GM12878 (cell line): ENCODE data around the gene DNAJC13. TPM values are rescaled to one million over a fixed set of nuclear protein-coding genes. Genes with fewer than 3 reads are reported as not detected.

Experiments used
- ATAC-seq: fragments of 200-7000 bp; cut with Tn5 transposase; 3 replicates; pipeline ENCODE4 v1.9.1; 2020; ENCODE audit warnings: mild to moderate bottlenecking, moderate library complexity
- BruUV-seq: library from RNA; stranded (reverse); fragments of 400-500 nt; replicated peaks from 2 replicates; lab custom pipeline; 2021; lab: Mats Ljungman, UMichigan
- CTCF ChIA-PET: fragments of 300-600 bp; sonication (Branson Sonifier 250); formaldehyde crosslinking; extraction: SDS; loops from one replicate; lab custom pipeline; 2021; ENCODE audit warnings: inconsistent platforms; lab: Yijun Ruan, JAX
- POLR2A ChIA-PET: fragments of 350-600 bp; formaldehyde crosslinking; extraction: SDS; loops from one replicate; lab custom pipeline; 2021; ENCODE audit warnings: inconsistent platforms; lab: Charles Lee
- RAD21 ChIA-PET: fragments of 300-600 bp; sonication (Branson Sonifier 250); formaldehyde crosslinking; loops from one replicate; lab custom pipeline; 2023; ENCODE audit warnings: antibody characterized with exemption; ENCODE audit not compliant: unreplicated experiment; lab: Charles Lee
- SMC1A ChIA-PET: fragments of 300-600 bp; sonication (Branson Sonifier 250); formaldehyde crosslinking; loops from one replicate; lab custom pipeline; 2023; ENCODE audit not compliant: unreplicated experiment, uncharacterized antibody; lab: Charles Lee
- DNase-seq: peaks from one replicate; pipeline ENCODE4 v3.0.0-alpha.2; 2011; ENCODE audit warnings: low read depth, low spot score
- FAIRE-seq: peaks from 3 replicates; lab custom pipeline; 2011; peaks lifted over from hg19 to GRCh38; lab: Jason Lieb, UNC
- H2AFZ ChIP-seq: 2 replicates; pipeline ENCODE4 v1.6.0; 2011; ENCODE audit warnings: low read depth, low read length, control low read depth; ENCODE audit not compliant: control insufficient read depth
- H3K27ac ChIP-seq: 2 replicates; pipeline ENCODE4 v1.5.1; 2011; ENCODE audit warnings: control low read depth; ENCODE audit not compliant: control insufficient read depth, insufficient read depth
- H3K27me3 ChIP-seq, 2 experiments: replicated peaks in 1 of 2; 2 replicates each; pipeline versions ENCODE4 v1.6.0 to v1.6.1; 2011; ENCODE audit warnings: low read length in 1 of 2; ENCODE audit not compliant: control insufficient read depth in 2 of 2, insufficient read depth in 2 of 2
- H3K36me3 ChIP-seq, 2 experiments: 2 replicates each; pipeline ENCODE4 v1.5.1; 2011; ENCODE audit warnings: low read length in 1 of 2; ENCODE audit not compliant: control insufficient read depth in 2 of 2, insufficient read depth in 2 of 2
- H3K4me1 ChIP-seq: 2 replicates; pipeline ENCODE4 v1.6.1; 2011; ENCODE audit warnings: mild to moderate bottlenecking, low read length, moderate library complexity, mixed read lengths; ENCODE audit not compliant: control insufficient read depth, insufficient read depth
- H3K4me2 ChIP-seq: 2 replicates; pipeline ENCODE4 v1.6.0; 2011; ENCODE audit warnings: control low read depth; ENCODE audit not compliant: control insufficient read depth, insufficient read depth
- H3K4me3 ChIP-seq: fragments of 200-600 bp; sonication (generic); 2 replicates; pipeline ENCODE4 v1.5.1; 2016
- H3K79me2 ChIP-seq: 2 replicates; pipeline ENCODE4 v1.6.0; 2011; ENCODE audit warnings: low read length; ENCODE audit not compliant: control insufficient read depth, insufficient read depth
- H3K9ac ChIP-seq: 2 replicates; pipeline ENCODE4 v1.8.0; 2011; ENCODE audit warnings: low read length, control low read depth, mixed read lengths; ENCODE audit not compliant: control insufficient read depth, insufficient read depth
- H3K9me3 ChIP-seq: replicated peaks from 3 replicates; pipeline ENCODE4 v1.5.1; 2011; ENCODE audit warnings: mild to moderate bottlenecking, low read length; ENCODE audit not compliant: control insufficient read depth, insufficient read depth
- H4K20me1 ChIP-seq: 2 replicates; pipeline ENCODE4 v1.6.0; 2011; ENCODE audit not compliant: control insufficient read depth, insufficient read depth
- FOS ChIP-seq: IDR thresholded peaks from 3 replicates; pipeline ENCODE4 v1.6.1; 2011; ENCODE audit warnings: borderline replicate concordance; ENCODE audit not compliant: insufficient read length; ENCODE audit errors: extremely low read depth
- IRF4 ChIP-seq: IDR thresholded peaks from 2 replicates; pipeline ENCODE4 v1.6.1; 2011; ENCODE audit warnings: low read depth, low read length
- PAX5 ChIP-seq: IDR thresholded peaks from 2 replicates; pipeline ENCODE4 v1.6.1; 2011; ENCODE audit warnings: low read depth, low read length, borderline replicate concordance
- PML ChIP-seq: IDR thresholded peaks from 2 replicates; pipeline ENCODE4 v1.6.1; 2012; ENCODE audit warnings: low read length, inconsistent platforms
- POLR2AphosphoS2 ChIP-seq: IDR thresholded peaks from 2 replicates; pipeline ENCODE4 v1.6.1; 2011; ENCODE audit warnings: low read depth, mild to moderate bottlenecking, low read length, improper control_type of control experiment, moderate library complexity
- RB1 ChIP-seq: fragments of 450-650 bp; formaldehyde crosslinking; IDR thresholded peaks from 2 replicates; pipeline ENCODE4 v1.6.1; 2017; ENCODE audit warnings: mild to moderate bottlenecking, borderline replicate concordance
- RUNX3 ChIP-seq: IDR thresholded peaks from 2 replicates; pipeline ENCODE4 v1.6.1; 2012; ENCODE audit warnings: low read length, inconsistent platforms
- SIX5 ChIP-seq: IDR thresholded peaks from 2 replicates; pipeline ENCODE4 v1.6.1; 2011; ENCODE audit warnings: mild to moderate bottlenecking, low read depth, low read length, moderate library complexity; ENCODE audit not compliant: severe bottlenecking
- TCF3 ChIP-seq: IDR thresholded peaks from 2 replicates; pipeline ENCODE4 v1.6.1; 2012; ENCODE audit warnings: low read depth, mild to moderate bottlenecking, low read length, borderline replicate concordance; ENCODE audit not compliant: insufficient read depth
- YBX1 ChIP-seq: fragments of 450-650 bp; IDR thresholded peaks from 2 replicates; pipeline ENCODE4 v1.6.1; 2016; ENCODE audit warnings: antibody characterized with exemption
- ZNF207 ChIP-seq: fragments of 450-650 bp; IDR thresholded peaks from 2 replicates; pipeline ENCODE4 v1.6.1; 2014; ENCODE audit warnings: antibody characterized with exemption, mild to moderate bottlenecking, borderline replicate concordance
- ZNF217 ChIP-seq: fragments of 450-650 bp; IDR thresholded peaks from 2 replicates; pipeline ENCODE4 v1.6.1; 2017; ENCODE audit warnings: antibody characterized with exemption, mild to moderate bottlenecking
- WGBS: methylation state at CpG from one replicate; pipeline ENCODE4 v1.1.6; 2016; ENCODE audit warnings: low lambda C conversion rate; ENCODE audit not compliant: insufficient replicate concordance, insufficient coverage; ENCODE audit errors: missing lambda C conversion rate; 5-methylcytosine and 5-hydroxymethylcytosine counted together
- in situ Hi-C: fragments of 300-500 bp; cut with MboI; formaldehyde crosslinking; loops from 9 replicates; pipeline ENCODE4 v1.14.3; 2018; ENCODE audit warnings: mixed read lengths
- intact Hi-C: fragments of 100-400 bp; cut with micrococcal nuclease; formaldehyde crosslinking; loops from one replicate; pipeline ENCODE4 v1.14.2; 2022; ENCODE audit not compliant: unreplicated experiment
- polyA plus RNA-seq, 11 experiments: library from polyadenylated mRNA; depleted of rRNA in 4 of 11; unstranded in 6 of 11; stranded (reverse) in 5 of 11; fragments of >200 nt; fragmentation: Nextera tagmentation in 4 of 11; fragmentation: Illumina TruSeq in 1 of 11; extraction: Ambion mirVana in 4 of 11; extraction: Trizol in 1 of 11; gene quantifications; 1 replicate in 1 of 11; 2 replicates in 10 of 11; pipeline versions ENCODE4 v1.2.1 to v1.2.3, GENCODE V29; 2011 to 2016; ENCODE audit warnings: inconsistent platforms in 2 of 11, missing spikeins in 2 of 11, low read depth in 1 of 11
- total RNA-seq, 4 experiments: library from RNA; depleted of rRNA in 3 of 4; stranded (reverse); fragments of >200 nt in 3 of 4; fragmentation: Illumina TruSeq in 1 of 4; extraction: Trizol in 1 of 4; gene quantifications; 2 replicates each; pipeline versions ENCODE4 v1.2.1 to v1.2.3, GENCODE V29; 2013 to 2021
- TF ChIP-seq, protein P1 (sequence below): IDR thresholded peaks from 2 replicates; pipeline ENCODE4 v1.6.1; 2012; ENCODE audit warnings: low read length, inconsistent platforms

The DNAJC13 gene
- total and polyA plus RNA-seq, 10 of the 15 experiments (the other 5 are each of a cell fraction or from before 2014, with no cell fraction given): 8.3 to 33.9 (median 17.0) TPM

DNA sequence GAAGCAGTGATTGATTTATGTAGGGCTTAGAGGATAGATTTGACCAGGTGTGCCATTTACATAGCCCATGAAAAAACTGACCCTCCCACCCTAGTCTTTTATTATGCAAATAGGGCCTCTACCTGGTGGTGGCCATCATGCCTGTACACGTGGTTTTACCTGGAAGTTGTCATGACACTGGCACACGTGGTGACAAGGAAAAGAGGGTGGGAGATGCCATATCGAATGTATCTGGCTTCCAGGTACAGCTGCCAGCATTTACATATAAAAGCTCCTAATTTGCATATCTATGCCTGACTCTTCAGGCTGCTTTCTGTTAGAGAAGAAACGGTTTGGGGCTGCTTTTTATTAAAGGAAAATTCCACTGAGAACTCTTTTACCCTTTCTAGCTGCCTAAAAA is 35.0 kb upstream of the DNAJC13 start:
- ChIA-PET POLR2A (interaction anchor here (0.5 kb wide), 1 partner anchor 189 kb away, joined by 4 read pairs; no protein-coding TSS in a partner anchor), CTCF (interaction anchor here (1.0 to 1.2 kb wide), 3 partner anchors 29 to 37 kb away, joined by 3 to 6 read pairs (median 3); no protein-coding TSS in a partner anchor), RAD21 (no interaction called here), SMC1A (interaction anchor here (0.8 to 1.0 kb wide), 2 partner anchors 17 to 22 kb away, joined by 3 to 4 read pairs; no protein-coding TSS in a partner anchor)
- FAIRE-seq (no peak), DNase-seq (no peak), ATAC-seq (no peak)
- 46% methylated on average over 4 of the region's 4 CpGs for WGBS
- intact Hi-C loops (no loop called here), in situ Hi-C loops (no loop called here)
- peaks cover 5% of the 10 kb centered on the region; the same call in 2 of the 3 replicates for H3K9me3 ChIP-seq
- no peaks in the 10 kb centered on the region for H3K36me3 ChIP-seq
- TF ChIP-seq RB1: no peak
- no peak for TF ChIP-seq IRF4
- no peak for TF ChIP-seq POLR2AphosphoS2
- TF ChIP-seq FOS: no peak
- H3K79me2 ChIP-seq: no peaks in the 10 kb centered on the region
- no TSS peak for BruUV-seq
- H3K4me3 ChIP-seq: no peak overlapping the region
- H3K4me1 ChIP-seq: peaks cover 4% of the 10 kb centered on the region; the same call in 1 of the 2 replicates
- no peak overlapping the region for H2AFZ ChIP-seq
- H3K27ac ChIP-seq: no peak overlapping the region
- H4K20me1 ChIP-seq: no peaks in the 10 kb centered on the region
- no peak overlapping the region for H3K9ac ChIP-seq
- no peaks in the 10 kb centered on the region for H3K27me3 ChIP-seq
- H3K4me2 ChIP-seq: no peak overlapping the region

DNA sequence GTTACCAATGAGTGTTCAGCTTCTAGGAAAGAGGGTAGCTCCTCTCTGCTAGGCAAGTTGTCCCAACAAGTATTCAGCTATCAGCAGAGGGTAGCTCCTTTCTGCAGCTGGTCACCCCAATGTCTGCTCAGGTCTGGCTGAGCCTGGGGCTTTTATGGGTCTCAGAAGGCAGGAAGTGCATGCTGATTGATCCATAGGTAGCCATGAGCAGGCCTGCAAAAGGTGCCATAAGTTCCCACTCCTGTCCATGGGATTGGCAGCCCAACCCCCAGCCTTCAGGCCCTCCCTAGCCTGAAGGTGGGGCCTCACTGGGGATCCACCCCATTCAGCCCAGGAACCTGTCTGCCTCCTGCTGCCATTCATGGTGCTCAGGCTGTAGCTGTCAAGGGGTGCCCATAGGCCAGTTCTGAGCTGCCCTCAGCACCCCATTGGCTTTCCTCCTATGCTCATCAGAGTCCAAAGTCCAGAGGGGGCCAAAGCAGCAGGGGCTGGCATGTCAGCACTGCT is 34.6 kb upstream of the DNAJC13 start:
- Histone ChIP-seq H3K79me2 (no peaks in the 10 kb centered on the region), H3K4me2 (no peak overlapping the region), H2AFZ (no peak overlapping the region), H4K20me1 (no peaks in the 10 kb centered on the region), H3K9me3 (peaks cover 5% of the 10 kb centered on the region; the same call in 2 of the 3 replicates), H3K27me3 (no peaks in the 10 kb centered on the region), H3K36me3 (no peaks in the 10 kb centered on the region), H3K4me3 (no peak overlapping the region), H3K9ac (no peak overlapping the region), H3K27ac (no peak overlapping the region), H3K4me1 (peaks cover 4% of the 10 kb centered on the region; the same call in 1 of the 2 replicates)
- ChIA-PET RAD21 (no interaction called here), POLR2A (interaction anchor here (0.5 kb wide), 1 partner anchor 188 kb away, joined by 4 read pairs; no protein-coding TSS in a partner anchor), SMC1A (no interaction called here), CTCF (interaction anchor here (0.8 to 1.2 kb wide), 4 partner anchors 15 to 38 kb away, joined by 3 to 6 read pairs (median 3); no protein-coding TSS in a partner anchor)
- ATAC-seq (no peak), DNase-seq (no peak), FAIRE-seq (no peak)
- intact Hi-C loops (no loop called here), in situ Hi-C loops (no loop called here)
- TF ChIP-seq RUNX3 (no peak), SIX5 (no peak), PAX5 (no peak), PML (no peak), TCF3 (no peak), ZNF217 (no peak), YBX1 (no peak), ZNF207 (no peak)
- TF ChIP-seq, protein P1, sequence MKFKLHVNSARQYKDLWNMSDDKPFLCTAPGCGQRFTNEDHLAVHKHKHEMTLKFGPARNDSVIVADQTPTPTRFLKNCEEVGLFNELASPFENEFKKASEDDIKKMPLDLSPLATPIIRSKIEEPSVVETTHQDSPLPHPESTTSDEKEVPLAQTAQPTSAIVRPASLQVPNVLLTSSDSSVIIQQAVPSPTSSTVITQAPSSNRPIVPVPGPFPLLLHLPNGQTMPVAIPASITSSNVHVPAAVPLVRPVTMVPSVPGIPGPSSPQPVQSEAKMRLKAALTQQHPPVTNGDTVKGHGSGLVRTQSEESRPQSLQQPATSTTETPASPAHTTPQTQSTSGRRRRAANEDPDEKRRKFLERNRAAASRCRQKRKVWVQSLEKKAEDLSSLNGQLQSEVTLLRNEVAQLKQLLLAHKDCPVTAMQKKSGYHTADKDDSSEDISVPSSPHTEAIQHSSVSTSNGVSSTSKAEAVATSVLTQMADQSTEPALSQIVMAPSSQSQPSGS: no peak
- BruUV-seq: no TSS peak
